Neural progenitor cell (in vitro differentiated cells): Measurements from ENCODE around the gene MYH9. TPM values are rescaled to one million over a fixed set of nuclear protein-coding genes. Genes with fewer than 3 reads are reported as not detected.

Source experiments
- DNase-seq: peaks from one replicate; pipeline ENCODE4 v3.0.0-alpha.2; 2016; ENCODE audit warnings: low spot score
- H2AFZ ChIP-seq: fragments of 200-600 bp; sonication (generic); replicated peaks from 2 replicates; pipeline ENCODE4 v1.6.1; 2016; ENCODE audit warnings: antibody characterized with exemption
- H3F3A ChIP-seq: fragments of 200-600 bp; sonication (generic); 2 replicates; pipeline ENCODE4 v1.6.1; 2016; ENCODE audit warnings: antibody characterized with exemption, low read depth
- H3K27ac ChIP-seq: fragments of 200-600 bp; sonication (generic); 2 replicates; pipeline ENCODE4 v1.5.1; 2016; ENCODE audit warnings: mild to moderate bottlenecking
- H3K27me3 ChIP-seq: fragments of 200-600 bp; sonication (generic); 2 replicates; pipeline ENCODE4 v1.6.1; 2016; ENCODE audit warnings: mild to moderate bottlenecking, moderate library complexity
- H3K36me3 ChIP-seq: fragments of 200-600 bp; sonication (generic); 2 replicates; pipeline ENCODE4 v1.5.1; 2016
- H3K4me1 ChIP-seq: fragments of 200-600 bp; sonication (generic); 2 replicates; pipeline ENCODE4 v1.6.1; 2016; ENCODE audit warnings: mixed run types
- H3K4me2 ChIP-seq: fragments of 200-600 bp; sonication (generic); 2 replicates; pipeline ENCODE4 v1.6.1; 2016
- H3K4me3 ChIP-seq: fragments of 200-600 bp; sonication (generic); 2 replicates; pipeline ENCODE4 v1.5.1; 2016
- H3K79me2 ChIP-seq: fragments of 200-600 bp; sonication (generic); 2 replicates; pipeline ENCODE4 v1.6.1; 2016; ENCODE audit warnings: low read depth
- H3K9ac ChIP-seq: fragments of 200-600 bp; sonication (generic); 2 replicates; pipeline ENCODE4 v1.6.1; 2016
- H3K9me3 ChIP-seq: fragments of 200-600 bp; sonication (generic); 2 replicates; pipeline ENCODE4 v1.5.1; 2016; ENCODE audit warnings: low read depth
- H4K20me1 ChIP-seq: fragments of 200-600 bp; sonication (generic); 2 replicates; pipeline ENCODE4 v1.6.1; 2016; ENCODE audit warnings: low read depth
- H3K27ac Mint-ChIP-seq: 3 replicates; pipeline ENCODE4 v1.8.0; 2021; ENCODE audit warnings: mixed read lengths
- H3K27me3 Mint-ChIP-seq: 2 replicates; pipeline ENCODE4 v1.8.0; 2022; ENCODE audit warnings: low read depth, mild to moderate bottlenecking, inconsistent platforms, moderate library complexity, mixed read lengths; ENCODE audit not compliant: insufficient read depth
- H3K36me3 Mint-ChIP-seq: 3 replicates; pipeline ENCODE4 v1.8.0; 2021; ENCODE audit warnings: mixed read lengths
- H3K4me1 Mint-ChIP-seq: 3 replicates; pipeline ENCODE4 v1.8.0; 2021; ENCODE audit warnings: mixed read lengths
- H3K4me3 Mint-ChIP-seq: 3 replicates; pipeline ENCODE4 v1.8.0; 2021; ENCODE audit warnings: mild to moderate bottlenecking, moderate library complexity, mixed read lengths
- H3K9me3 Mint-ChIP-seq: 3 replicates; pipeline ENCODE4 v1.8.0; 2020; ENCODE audit warnings: mixed read lengths
- EZH2 ChIP-seq: fragments of 200-600 bp; sonication (generic); IDR thresholded peaks from 2 replicates; pipeline ENCODE4 v1.6.1; 2017; ENCODE audit warnings: antibody characterized with exemption, mild to moderate bottlenecking, moderate library complexity
- EZH2phosphoT487 ChIP-seq: fragments of 200-600 bp; sonication (generic); IDR thresholded peaks from 2 replicates; pipeline ENCODE4 v1.6.1; 2017; ENCODE audit warnings: antibody characterized with exemption
- total RNA-seq: library from RNA; depleted of rRNA; stranded (reverse); fragments of >200 nt; gene quantifications from 2 replicates; pipeline ENCODE4 v1.2.3, GENCODE V29; 2015; ENCODE audit warnings: low replicate concordance
- TF ChIP-seq, protein P1 (sequence below): fragments of 200-600 bp; sonication (generic); IDR thresholded peaks from 2 replicates; pipeline ENCODE4 v1.5.1; 2017; ENCODE audit warnings: antibody characterized with exemption, mild to moderate bottlenecking

The MYH9 gene
- total RNA-seq, 1 donor from 2014 or later = 77.2 TPM

DNA sequence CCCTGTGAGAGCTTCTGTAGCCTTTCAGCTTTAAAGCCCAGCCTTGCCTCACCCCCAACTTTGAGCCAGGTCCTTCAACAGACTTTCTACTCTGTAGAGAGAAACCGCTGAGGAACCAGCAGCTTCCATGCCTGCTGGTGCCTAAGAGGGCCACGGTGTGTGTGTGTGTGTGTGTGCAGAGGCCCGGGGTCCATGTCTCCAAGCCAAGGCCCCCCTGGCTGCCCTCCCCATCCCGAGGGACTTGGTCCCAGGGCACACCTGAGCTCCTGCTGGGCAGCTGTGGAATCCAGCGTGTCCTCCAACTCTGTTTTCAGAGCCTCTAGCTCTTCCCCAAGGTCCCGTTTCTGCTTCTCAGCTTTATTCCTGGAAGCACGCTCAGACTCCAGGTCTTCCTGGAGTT lies 92.5 kb downstream of the MYH9 start:
- Mint-ChIP-seq H3K9me3 (peaks cover 2% of the 10 kb centered on the region), H3K4me1 (no peaks in the 10 kb centered on the region), H3K27me3 (peaks cover 5% of the 10 kb centered on the region), H3K27ac (no peak overlapping the region), H3K36me3 (peaks cover 37% of the 10 kb centered on the region), H3K4me3 (no peak overlapping the region)
- Histone ChIP-seq H3K9me3 (no peaks in the 10 kb centered on the region), H3K4me1 (no peaks in the 10 kb centered on the region), H3K27ac (no peak overlapping the region), H3F3A (no peaks in the 10 kb centered on the region), H4K20me1 (no peaks in the 10 kb centered on the region), H3K27me3 (no peaks in the 10 kb centered on the region), H2AFZ (no peak overlapping the region), H3K9ac (no peak overlapping the region), H3K36me3 (no peaks in the 10 kb centered on the region), H3K4me3 (no peak overlapping the region), H3K79me2 (no peaks in the 10 kb centered on the region), H3K4me2 (no peak overlapping the region)
- DNase-seq = no peak
- TF ChIP-seq EZH2 = no peak
- no peak for TF ChIP-seq EZH2phosphoT487
- TF ChIP-seq, protein P1, sequence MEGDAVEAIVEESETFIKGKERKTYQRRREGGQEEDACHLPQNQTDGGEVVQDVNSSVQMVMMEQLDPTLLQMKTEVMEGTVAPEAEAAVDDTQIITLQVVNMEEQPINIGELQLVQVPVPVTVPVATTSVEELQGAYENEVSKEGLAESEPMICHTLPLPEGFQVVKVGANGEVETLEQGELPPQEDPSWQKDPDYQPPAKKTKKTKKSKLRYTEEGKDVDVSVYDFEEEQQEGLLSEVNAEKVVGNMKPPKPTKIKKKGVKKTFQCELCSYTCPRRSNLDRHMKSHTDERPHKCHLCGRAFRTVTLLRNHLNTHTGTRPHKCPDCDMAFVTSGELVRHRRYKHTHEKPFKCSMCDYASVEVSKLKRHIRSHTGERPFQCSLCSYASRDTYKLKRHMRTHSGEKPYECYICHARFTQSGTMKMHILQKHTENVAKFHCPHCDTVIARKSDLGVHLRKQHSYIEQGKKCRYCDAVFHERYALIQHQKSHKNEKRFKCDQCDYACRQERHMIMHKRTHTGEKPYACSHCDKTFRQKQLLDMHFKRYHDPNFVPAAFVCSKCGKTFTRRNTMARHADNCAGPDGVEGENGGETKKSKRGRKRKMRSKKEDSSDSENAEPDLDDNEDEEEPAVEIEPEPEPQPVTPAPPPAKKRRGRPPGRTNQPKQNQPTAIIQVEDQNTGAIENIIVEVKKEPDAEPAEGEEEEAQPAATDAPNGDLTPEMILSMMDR = no peak

DNA sequence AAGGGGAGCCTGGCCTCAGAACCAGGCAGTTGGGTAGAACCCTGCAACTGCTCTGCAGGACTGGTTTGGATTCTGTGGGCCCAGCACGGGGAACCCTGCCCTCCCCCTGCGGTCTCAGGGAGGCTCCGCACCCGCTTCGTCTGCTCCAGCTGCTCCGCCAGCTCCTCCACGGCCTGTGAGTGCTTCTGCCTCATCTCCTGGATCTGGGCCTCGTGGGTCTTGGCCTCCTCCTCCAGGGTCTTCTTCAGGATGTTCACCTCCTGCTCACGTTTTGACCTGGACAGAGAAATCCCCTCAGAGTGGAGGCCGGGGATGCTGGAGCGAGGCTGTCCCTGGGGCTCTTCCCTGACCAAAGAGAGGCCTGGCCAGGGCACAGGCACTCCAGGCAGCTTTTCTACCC lies 93.0 kb downstream of the MYH9 start:
- Histone ChIP-seq H3K27ac (no peak overlapping the region), H3K27me3 (no peaks in the 10 kb centered on the region), H3K9me3 (no peaks in the 10 kb centered on the region), H3K4me2 (no peak overlapping the region), H4K20me1 (no peaks in the 10 kb centered on the region), H3K36me3 (no peaks in the 10 kb centered on the region), H3K9ac (no peak overlapping the region), H2AFZ (no peak overlapping the region), H3F3A (no peaks in the 10 kb centered on the region), H3K4me1 (no peaks in the 10 kb centered on the region), H3K79me2 (no peaks in the 10 kb centered on the region), H3K4me3 (no peak overlapping the region)
- peaks cover 39% of the 10 kb centered on the region for H3K36me3 Mint-ChIP-seq
- H3K9me3 Mint-ChIP-seq = peaks cover 4% of the 10 kb centered on the region
- DNase-seq = no peak
- TF ChIP-seq EZH2phosphoT487 (no peak), EZH2 (no peak)
- TF ChIP-seq, protein P1 = no peak
- no peaks in the 10 kb centered on the region for H3K4me1 Mint-ChIP-seq
- H3K27ac Mint-ChIP-seq = no peak overlapping the region
- no peak overlapping the region for H3K4me3 Mint-ChIP-seq
- peaks cover 5% of the 10 kb centered on the region for H3K27me3 Mint-ChIP-seq

DNA sequence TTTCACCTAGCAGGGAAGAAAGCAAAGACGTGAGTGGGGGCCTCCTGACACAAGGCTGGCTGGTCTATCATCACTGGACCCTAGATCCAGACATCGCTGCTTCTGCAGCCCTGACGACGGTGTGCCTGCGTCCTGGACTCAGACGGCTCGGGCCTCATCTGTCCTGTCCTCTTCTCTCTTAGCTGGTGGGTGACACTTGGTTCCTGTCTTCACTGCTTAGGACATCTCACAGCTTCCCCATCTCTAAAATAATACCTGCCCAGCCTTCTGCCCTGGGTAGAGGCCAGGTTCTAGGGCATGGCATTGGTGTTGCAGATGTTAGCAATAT lies 93.5 kb downstream of the MYH9 start:
- no peaks in the 10 kb centered on the region for H3K4me1 Mint-ChIP-seq
- no peak overlapping the region for H3K27ac Mint-ChIP-seq

More for the DNA sequence above, 93.5 kb downstream of the MYH9 start:
- H3F3A ChIP-seq = no peaks in the 10 kb centered on the region
- no peak overlapping the region for H2AFZ ChIP-seq
- no peak overlapping the region for H3K27ac ChIP-seq
- no peaks in the 10 kb centered on the region for H3K79me2 ChIP-seq
- DNase-seq = no peak
- Mint-ChIP-seq H3K27me3 (peaks cover 5% of the 10 kb centered on the region), H3K9me3 (peaks cover 6% of the 10 kb centered on the region), H3K36me3 (peaks cover 45% of the 10 kb centered on the region), H3K4me3 (no peak overlapping the region)
- no peak overlapping the region for H3K9ac ChIP-seq
- H3K36me3 ChIP-seq = no peaks in the 10 kb centered on the region
- no peaks in the 10 kb centered on the region for H4K20me1 ChIP-seq
- H3K9me3 ChIP-seq = no peaks in the 10 kb centered on the region
- no peak for TF ChIP-seq EZH2
- TF ChIP-seq, protein P1 = no peak
- TF ChIP-seq EZH2phosphoT487 = no peak
- no peaks in the 10 kb centered on the region for H3K4me1 ChIP-seq
- H3K4me3 ChIP-seq = no peak overlapping the region
- no peaks in the 10 kb centered on the region for H3K27me3 ChIP-seq
- no peak overlapping the region for H3K4me2 ChIP-seq
